Measurements from ENCODE around the gene DCPS. TPM values are rescaled to one million over a fixed set of nuclear protein-coding genes. Genes with fewer than 3 reads are reported as not detected.

DCPS gene
- total RNA-seq, 1 experiment from 2014 or later = 31.2 TPM

GRCh38 chr11:126391970-126392632, 88.2 kb downstream of the DCPS start:
- TF ChIP-seq, protein P1, sequence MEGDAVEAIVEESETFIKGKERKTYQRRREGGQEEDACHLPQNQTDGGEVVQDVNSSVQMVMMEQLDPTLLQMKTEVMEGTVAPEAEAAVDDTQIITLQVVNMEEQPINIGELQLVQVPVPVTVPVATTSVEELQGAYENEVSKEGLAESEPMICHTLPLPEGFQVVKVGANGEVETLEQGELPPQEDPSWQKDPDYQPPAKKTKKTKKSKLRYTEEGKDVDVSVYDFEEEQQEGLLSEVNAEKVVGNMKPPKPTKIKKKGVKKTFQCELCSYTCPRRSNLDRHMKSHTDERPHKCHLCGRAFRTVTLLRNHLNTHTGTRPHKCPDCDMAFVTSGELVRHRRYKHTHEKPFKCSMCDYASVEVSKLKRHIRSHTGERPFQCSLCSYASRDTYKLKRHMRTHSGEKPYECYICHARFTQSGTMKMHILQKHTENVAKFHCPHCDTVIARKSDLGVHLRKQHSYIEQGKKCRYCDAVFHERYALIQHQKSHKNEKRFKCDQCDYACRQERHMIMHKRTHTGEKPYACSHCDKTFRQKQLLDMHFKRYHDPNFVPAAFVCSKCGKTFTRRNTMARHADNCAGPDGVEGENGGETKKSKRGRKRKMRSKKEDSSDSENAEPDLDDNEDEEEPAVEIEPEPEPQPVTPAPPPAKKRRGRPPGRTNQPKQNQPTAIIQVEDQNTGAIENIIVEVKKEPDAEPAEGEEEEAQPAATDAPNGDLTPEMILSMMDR (conservative IDR thresholded peaks at IDR 0.05; ENCODE audit: low read depth, low read length) = no peak
- TF ChIP-seq EZH2 (IDR thresholded peaks at IDR 0.05; ENCODE audit: borderline replicate concordance, low read depth, low read length, poor library complexity, severe bottlenecking) = no peak
- POLR2A ChIA-PET (ENCODE audit: low non-redundant PET) = no interaction called here
- CTCF ChIA-PET = interaction anchor here (0.6 kb wide), 1 partner anchor 82 kb away, joined by 4 read pairs; no protein-coding TSS in a partner anchor
- Histone ChIP-seq H3K36me3 (ENCODE audit: insufficient read depth, low read length, poor library complexity, severe bottlenecking) (no peaks in the 10 kb centered on the region), H3K9me3 (ENCODE audit: low read depth, low read length, poor library complexity, severe bottlenecking) (no peaks in the 10 kb centered on the region), H3K4me3 (ENCODE audit: low read depth, low read length, poor library complexity, severe bottlenecking) (no peak overlapping the region), H3K27ac (ENCODE audit: low read depth, low read length, poor library complexity, severe bottlenecking) (no peak overlapping the region), H3K4me1 (ENCODE audit: insufficient read depth, low read length, poor library complexity, severe bottlenecking) (no peaks in the 10 kb centered on the region), H3K27me3 (replicated peaks; ENCODE audit: insufficient read depth, low read depth, low read length, poor library complexity) (no peaks in the 10 kb centered on the region)
- BruUV-seq (replicated peaks) = no TSS peak
- peak; percentile 21 for DNase-seq (ENCODE audit: low spot score)
- intact Hi-C loops (cut with micrococcal nuclease; ENCODE audit: unreplicated experiment) = no loop called here

- no TSS peak for BruUV-seq (replicated peaks)
- POLR2A ChIA-PET (ENCODE audit: low non-redundant PET) = no interaction called here
Observed at GRCh38 chr11:126392633-126393013, 88.8 kb downstream of the DCPS start.

DNA sequence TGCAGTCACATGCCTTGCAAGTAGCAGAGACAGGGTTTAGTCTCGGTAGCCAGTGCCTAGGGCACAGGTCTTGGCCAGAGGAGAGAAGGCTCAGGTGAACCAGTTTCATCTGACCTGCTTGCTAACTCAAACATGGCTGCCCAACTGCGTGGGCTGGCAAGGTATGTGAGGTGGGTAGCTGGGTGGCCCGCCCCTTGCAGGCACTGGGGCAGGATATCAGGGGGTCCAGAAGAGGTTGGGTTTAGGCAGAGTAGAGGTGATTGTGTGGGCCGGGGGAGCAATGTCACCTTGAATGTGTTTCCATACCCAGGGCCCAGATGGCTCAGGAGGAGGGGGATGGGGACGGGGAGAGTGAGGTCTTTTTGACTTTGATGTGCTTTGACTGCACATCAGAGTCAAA, 89.3 kb downstream of the DCPS start:
- intact Hi-C loops (cut with micrococcal nuclease; ENCODE audit: unreplicated experiment) = no loop called here
- no peak for DNase-seq (ENCODE audit: low spot score)
- CTCF ChIA-PET = no interaction called here
- Histone ChIP-seq H3K9me3 (ENCODE audit: low read depth, low read length, poor library complexity, severe bottlenecking) (no peaks in the 10 kb centered on the region), H3K27me3 (replicated peaks; ENCODE audit: insufficient read depth, low read depth, low read length, poor library complexity) (no peaks in the 10 kb centered on the region), H3K36me3 (ENCODE audit: insufficient read depth, low read length, poor library complexity, severe bottlenecking) (no peaks in the 10 kb centered on the region), H3K4me1 (ENCODE audit: insufficient read depth, low read length, poor library complexity, severe bottlenecking) (no peaks in the 10 kb centered on the region), H3K4me3 (ENCODE audit: low read depth, low read length, poor library complexity, severe bottlenecking) (no peak overlapping the region), H3K27ac (ENCODE audit: low read depth, low read length, poor library complexity, severe bottlenecking) (no peak overlapping the region)
- POLR2A ChIA-PET (ENCODE audit: low non-redundant PET) = no interaction called here
- no TSS peak for BruUV-seq (replicated peaks)
- TF ChIP-seq EZH2 (IDR thresholded peaks at IDR 0.05; ENCODE audit: borderline replicate concordance, low read depth, low read length, poor library complexity, severe bottlenecking) = no peak
- TF ChIP-seq, protein P1 (conservative IDR thresholded peaks at IDR 0.05; ENCODE audit: low read depth, low read length) = no peak

More at GRCh38 chr11:126392633-126393013, 88.8 kb downstream of the DCPS start:
- DNase-seq (ENCODE audit: low spot score) = peak; percentile 25
- Histone ChIP-seq H3K9me3 (ENCODE audit: low read depth, low read length, poor library complexity, severe bottlenecking) (no peaks in the 10 kb centered on the region), H3K36me3 (ENCODE audit: insufficient read depth, low read length, poor library complexity, severe bottlenecking) (no peaks in the 10 kb centered on the region), H3K27ac (ENCODE audit: low read depth, low read length, poor library complexity, severe bottlenecking) (no peak overlapping the region), H3K4me3 (ENCODE audit: low read depth, low read length, poor library complexity, severe bottlenecking) (no peak overlapping the region), H3K4me1 (ENCODE audit: insufficient read depth, low read length, poor library complexity, severe bottlenecking) (no peaks in the 10 kb centered on the region), H3K27me3 (replicated peaks; ENCODE audit: insufficient read depth, low read depth, low read length, poor library complexity) (no peaks in the 10 kb centered on the region)
- TF ChIP-seq, protein P1 (conservative IDR thresholded peaks at IDR 0.05; ENCODE audit: low read depth, low read length) = no peak
- TF ChIP-seq EZH2 (IDR thresholded peaks at IDR 0.05; ENCODE audit: borderline replicate concordance, low read depth, low read length, poor library complexity, severe bottlenecking) = no peak
- intact Hi-C loops (cut with micrococcal nuclease; ENCODE audit: unreplicated experiment) = no loop called here
- CTCF ChIA-PET = no interaction called here
